K562 (cell line): ENCODE results near the gene CABP2. TPM values are rescaled to one million over a fixed set of nuclear protein-coding genes. Genes with fewer than 3 reads are reported as not detected.

ENCODE experiments used
- ATAC-seq: fragments of 200-7000 bp; cut with Tn5 transposase; 3 replicates; pipeline ENCODE4 v1.9.1; 2020; ENCODE audit warnings: moderate library complexity
- BruUV-seq: library from RNA; stranded (reverse); fragments of 400-500 nt; replicated peaks from 2 replicates; lab custom pipeline; 2021; lab: Mats Ljungman, UMichigan
- CTCF ChIA-PET: fragments of 300-600 bp; formaldehyde crosslinking; extraction: SDS; loops from one replicate; lab custom pipeline; 2021; ENCODE audit warnings: low intra/inter-chr PET ratio; lab: Yijun Ruan, JAX
- POLR2A ChIA-PET: fragments of 300-600, 350-650 bp; sonication (Branson Sonifier 250); formaldehyde crosslinking; extraction: SDS; loops from one replicate; lab custom pipeline; 2021; ENCODE audit warnings: antibody characterized with exemption, inconsistent platforms; lab: Yijun Ruan, JAX
- DNase-seq, 4 experiments: peaks; one replicate each; pipeline versions ENCODE4 v3.0.0 to v3.0.0-alpha.2; 2011 to 2018; ENCODE audit warnings: low spot score in 3 of 4, mixed read lengths in 3 of 4; ENCODE audit errors: extremely low read depth in 1 of 4
- FAIRE-seq: peaks from 2 replicates; lab custom pipeline; 2011; peaks lifted over from hg19 to GRCh38; lab: Jason Lieb, UNC
- H2AFZ ChIP-seq: 2 replicates; pipeline ENCODE4 v1.6.0; 2011; ENCODE audit warnings: low read depth, low read length, control low read depth, inconsistent platforms
- H3K27ac ChIP-seq: fragments of 200-600 bp; 3 replicates; pipeline ENCODE4 v1.8.0; 2011; ENCODE audit warnings: low read depth, mild to moderate bottlenecking, control low read depth, inconsistent platforms, low read length, moderate library complexity, mixed read lengths; ENCODE audit errors: extremely low read depth
- H3K27me3 ChIP-seq, 2 experiments: fragments of 300-600 bp in 1 of 2; 2 replicates in 1 of 2; 3 replicates in 1 of 2; pipeline versions ENCODE4 v1.6.0 to v1.8.0; 2011; ENCODE audit warnings: inconsistent platforms in 2 of 2, low read length in 2 of 2, mild to moderate bottlenecking in 1 of 2, mixed read lengths in 1 of 2, moderate library complexity in 1 of 2; ENCODE audit not compliant: control insufficient read depth in 2 of 2, insufficient read depth in 2 of 2
- H3K36me3 ChIP-seq: fragments of 300-600 bp; 3 replicates; pipeline ENCODE4 v1.8.0; 2011; ENCODE audit warnings: mild to moderate bottlenecking, low read length, inconsistent platforms; ENCODE audit not compliant: control insufficient read depth, insufficient read depth
- H3K4me1 ChIP-seq, 2 experiments: fragments of 200-600 bp in 1 of 2; replicated peaks in 1 of 2; 2 replicates in 1 of 2; 3 replicates in 1 of 2; pipeline versions ENCODE4 v1.5.1 to v1.8.0; 2011; ENCODE audit warnings: inconsistent platforms in 2 of 2, low read length in 2 of 2, mild to moderate bottlenecking in 1 of 2, mixed read lengths in 1 of 2, moderate library complexity in 1 of 2; ENCODE audit not compliant: control insufficient read depth in 2 of 2, insufficient read depth in 2 of 2
- H3K4me2 ChIP-seq: 2 replicates; pipeline ENCODE4 v1.6.1; 2011; ENCODE audit warnings: low read length, control low read depth, inconsistent platforms, mixed read lengths; ENCODE audit not compliant: insufficient read depth
- H3K4me3 ChIP-seq: fragments of 200-600 bp; sonication (generic), shearing (Covaris generic); 2 replicates; pipeline ENCODE4 v1.5.1; 2016; ENCODE audit warnings: control low read depth, inconsistent platforms
- H3K79me2 ChIP-seq: fragments of 200-600 bp; 3 replicates; pipeline ENCODE4 v1.8.0; 2011; ENCODE audit warnings: low read length, inconsistent platforms; ENCODE audit not compliant: control insufficient read depth, insufficient read depth
- H3K9ac ChIP-seq, 2 experiments: 2 replicates each; pipeline versions ENCODE4 v1.6.0 to v1.6.1; 2011; ENCODE audit warnings: low read depth in 2 of 2, low read length in 2 of 2, control low read depth in 1 of 2, inconsistent platforms in 1 of 2, mild to moderate bottlenecking in 1 of 2, mixed read lengths in 1 of 2; ENCODE audit not compliant: insufficient read depth in 1 of 2
- H3K9me1 ChIP-seq: one replicate; pipeline ENCODE4 v1.6.0; 2011; ENCODE audit warnings: inconsistent platforms, mild to moderate bottlenecking, low read length, moderate library complexity; ENCODE audit not compliant: control insufficient read depth, insufficient read depth
- H3K9me3 ChIP-seq: replicated peaks from 2 replicates; pipeline ENCODE4 v1.5.1; 2011; ENCODE audit warnings: low read depth, low read length, inconsistent platforms; ENCODE audit not compliant: control insufficient read depth, insufficient read depth
- H4K20me1 ChIP-seq: replicated peaks from 2 replicates; pipeline ENCODE4 v1.6.1; 2011; ENCODE audit warnings: low read length, inconsistent platforms, mixed read lengths; ENCODE audit not compliant: control insufficient read depth, insufficient read depth
- CHD1 ChIP-seq: fragments of 200-600 bp; sonication (generic); IDR thresholded peaks from one replicate; pipeline ENCODE4 v1.6.1; 2012; ENCODE audit warnings: mild to moderate bottlenecking, moderate library complexity, low read length, inconsistent platforms
- ESRRB ChIP-seq: fragments of 250-450 bp; sonication (Bioruptor Pico); IDR thresholded peaks from 2 replicates; pipeline ENCODE4 v1.5.0; 2020; ENCODE audit warnings: mild to moderate bottlenecking, moderate library complexity, borderline replicate concordance
- WGBS: fragments of 100-300 bp; shearing (Covaris generic); methylation state at CpG from one replicate; pipeline ENCODE4 v1.1.6; 2016; ENCODE audit warnings: low coverage, mixed read lengths; ENCODE audit not compliant: insufficient coverage; ENCODE audit errors: missing lambda C conversion rate; 5-methylcytosine and 5-hydroxymethylcytosine counted together
- in situ Hi-C: fragments of 300-500 bp; cut with MboI; formaldehyde crosslinking; loops from 4 replicates; pipeline ENCODE4 v1.15.0; 2018; ENCODE audit warnings: inconsistent platforms, mixed read lengths
- intact Hi-C: fragments of 100-400 bp; cut with micrococcal nuclease; formaldehyde crosslinking; loops from 2 replicates; pipeline ENCODE4 v1.14.2; 2022
- polyA plus RNA-seq, 8 experiments: library from polyadenylated mRNA; depleted of rRNA in 4 of 8; stranded (reverse) in 5 of 8; unstranded in 3 of 8; fragments of >200 nt; fragmentation: Nextera tagmentation in 2 of 8; fragmentation: Illumina TruSeq in 1 of 8; extraction: Ambion mirVana in 2 of 8; extraction: Trizol in 1 of 8; gene quantifications; 2 replicates each; pipeline versions ENCODE4 v1.2.1 to v1.2.3, GENCODE V29; 2011 to 2014; ENCODE audit warnings: inconsistent platforms in 1 of 8, missing spikeins in 1 of 8
- total RNA-seq, 7 experiments: library from RNA; depleted of rRNA in 6 of 7; stranded (reverse); fragments of >200 nt in 6 of 7; fragmentation: Illumina TruSeq in 2 of 7; extraction: Trizol in 2 of 7; gene quantifications; 2 replicates each; pipeline versions ENCODE4 v1.2.1 to v1.2.3, GENCODE V29; 2011 to 2021; ENCODE audit warnings: low replicate concordance in 1 of 7

CABP2 gene
- total and polyA plus RNA-seq, 9 of the 15 experiments (the other 6 are each of a cell fraction or from before 2014, with no cell fraction given), result not detected

- CTCF ChIA-PET, result no interaction called here
- POLR2A ChIA-PET, result no interaction called here
- H3K9me1 ChIP-seq, result no peaks in the 10 kb centered on the region
- in situ Hi-C loops, result no loop called here
- H3K4me2 ChIP-seq, result no peak overlapping the region
- BruUV-seq, result no TSS peak
- H3K4me3 ChIP-seq, result no peak overlapping the region
- no peak for DNase-seq
- no peaks in the 10 kb centered on the region for H3K27me3 ChIP-seq
- no peak for ATAC-seq
- no peaks in the 10 kb centered on the region for H4K20me1 ChIP-seq
- H3K27ac ChIP-seq, result no peak overlapping the region
- no peak overlapping the region for H2AFZ ChIP-seq
- no peak overlapping the region for H3K9ac ChIP-seq
- WGBS, result 98% methylated on average over 9 of the region's 16 CpGs
- TF ChIP-seq CHD1 (no peak), ESRRB (CRISPR knock-in tag) (no peak)
- TF ChIP-seq, all 486 proteins: peak for 0
- Histone ChIP-seq H3K4me1 (peaks cover 0 to 70% of the 10 kb centered on the region in 2 experiments; a peak in 2 of 5 replicates), H3K9me3 (no peaks in the 10 kb centered on the region), H3K79me2 (no peaks in the 10 kb centered on the region), H3K36me3 (peaks cover 91% of the 10 kb centered on the region; the same call in 2 of the 3 replicates)
- FAIRE-seq, result no peak
- intact Hi-C loops, result no loop called here
Observed at GRCh38 chr11:67495234-67496005, 27.8 kb downstream of the CABP2 start.
